Measurements from ENCODE around the gene AKR1C4. TPM values are rescaled to one million over a fixed set of nuclear protein-coding genes. Genes with fewer than 3 reads are reported as not detected.
A peak's percentile ranks its signal among the peaks of the same experiment; 100 is the strongest.
"Not testable (repeated sequence)": the region's sequence is repeated elsewhere in the genome, so short reads cannot be mapped to it uniquely, and the experiment has no call there.

The AKR1C4 gene
- total RNA-seq, 4 donors from 2014 or later = 0.35 TPM; not detected in 3

DNA sequence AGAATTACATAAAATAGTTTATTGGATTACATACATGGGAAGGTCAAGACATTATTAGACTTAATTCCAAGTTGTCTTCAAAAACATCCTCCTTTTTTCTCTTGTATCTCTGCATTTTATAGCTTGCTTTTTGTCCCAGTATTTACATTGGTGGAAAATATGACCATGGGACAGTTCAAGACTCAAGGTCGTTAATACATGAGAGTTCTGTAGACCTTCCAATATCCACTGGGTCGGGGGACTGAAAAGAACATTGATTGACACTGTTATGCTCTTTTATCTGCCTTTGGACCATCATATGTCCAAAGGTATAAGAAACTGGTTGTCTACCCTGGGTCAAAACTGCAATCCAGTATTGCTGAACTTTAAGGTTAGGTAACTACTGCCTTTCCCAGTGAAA is 36.7 kb downstream of the AKR1C4 start:
- no peaks in the 10 kb centered on the region for H3K27me3 ChIP-seq
- ATAC-seq (no peak), DNase-seq (no peak)
- no peak overlapping the region for H3K27ac ChIP-seq
- no peaks in the 10 kb centered on the region for H3K36me3 ChIP-seq
- no peak overlapping the region for H3K4me3 ChIP-seq
- no peaks in the 10 kb centered on the region for H3K4me1 ChIP-seq
- in situ Hi-C loops (cut with MboI; ENCODE audit: low sequenced_read_pairs in 4 of 4) = no loop called here
- intact Hi-C loops (cut with DNase I; ENCODE audit: low total_unique reads) = no loop called here
- no peaks in the 10 kb centered on the region for H3K9me3 ChIP-seq
- TF ChIP-seq, protein P1, sequence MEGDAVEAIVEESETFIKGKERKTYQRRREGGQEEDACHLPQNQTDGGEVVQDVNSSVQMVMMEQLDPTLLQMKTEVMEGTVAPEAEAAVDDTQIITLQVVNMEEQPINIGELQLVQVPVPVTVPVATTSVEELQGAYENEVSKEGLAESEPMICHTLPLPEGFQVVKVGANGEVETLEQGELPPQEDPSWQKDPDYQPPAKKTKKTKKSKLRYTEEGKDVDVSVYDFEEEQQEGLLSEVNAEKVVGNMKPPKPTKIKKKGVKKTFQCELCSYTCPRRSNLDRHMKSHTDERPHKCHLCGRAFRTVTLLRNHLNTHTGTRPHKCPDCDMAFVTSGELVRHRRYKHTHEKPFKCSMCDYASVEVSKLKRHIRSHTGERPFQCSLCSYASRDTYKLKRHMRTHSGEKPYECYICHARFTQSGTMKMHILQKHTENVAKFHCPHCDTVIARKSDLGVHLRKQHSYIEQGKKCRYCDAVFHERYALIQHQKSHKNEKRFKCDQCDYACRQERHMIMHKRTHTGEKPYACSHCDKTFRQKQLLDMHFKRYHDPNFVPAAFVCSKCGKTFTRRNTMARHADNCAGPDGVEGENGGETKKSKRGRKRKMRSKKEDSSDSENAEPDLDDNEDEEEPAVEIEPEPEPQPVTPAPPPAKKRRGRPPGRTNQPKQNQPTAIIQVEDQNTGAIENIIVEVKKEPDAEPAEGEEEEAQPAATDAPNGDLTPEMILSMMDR (IDR thresholded peaks at IDR 0.05 in 4 of 5, conservative IDR thresholded peaks at IDR 0.05 in 1 of 5) = no peak
- no peak for TF ChIP-seq POLR2A (IDR thresholded peaks at IDR 0.05)

DNA sequence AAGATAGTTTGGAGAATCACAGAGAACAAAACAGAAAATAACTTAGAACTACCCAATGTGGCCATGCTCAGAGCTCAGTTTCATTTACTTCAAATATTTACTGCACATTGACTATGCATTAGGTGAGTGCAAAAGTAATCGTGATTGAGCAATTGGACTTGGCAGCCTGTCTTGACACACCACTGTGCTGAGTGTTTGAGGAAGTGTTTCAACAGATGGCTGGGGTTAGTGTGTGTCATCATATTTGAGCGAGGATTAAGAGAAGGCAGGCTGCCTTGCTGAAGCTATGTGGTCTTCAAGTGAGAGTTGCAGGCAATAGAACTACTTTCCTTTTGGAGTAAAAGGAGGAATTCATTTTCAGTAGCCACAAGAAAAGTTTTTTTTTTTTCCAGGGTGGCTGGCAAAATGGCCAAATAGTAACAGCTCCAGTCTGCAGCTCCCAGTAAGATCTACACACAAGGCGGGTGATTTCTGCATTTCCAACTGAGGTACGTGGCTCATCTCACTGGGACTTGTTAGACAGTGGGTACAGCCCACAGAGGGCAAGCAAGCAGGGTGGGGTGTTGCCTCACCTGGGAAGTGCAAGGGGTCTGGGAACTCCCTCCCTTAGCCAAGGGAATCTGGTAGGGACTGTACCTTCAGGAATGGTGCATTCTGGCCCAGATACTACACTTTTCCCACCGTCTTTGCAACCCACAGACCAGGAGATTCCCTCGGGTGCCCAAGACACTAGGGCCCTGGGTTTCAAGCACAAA is 37.6 kb downstream of the AKR1C4 start:
- Histone ChIP-seq H3K36me3 (no peaks in the 10 kb centered on the region), H3K27me3 (no peaks in the 10 kb centered on the region), H3K9me3 (no peaks in the 10 kb centered on the region), H3K27ac (no peak overlapping the region), H3K4me1 (no peaks in the 10 kb centered on the region), H3K4me3 (no peak overlapping the region)
- TF ChIP-seq, protein P1 (IDR thresholded peaks at IDR 0.05 in 4 of 5, conservative IDR thresholded peaks at IDR 0.05 in 1 of 5) = no peak
- TF ChIP-seq POLR2A (IDR thresholded peaks at IDR 0.05) = no peak
- intact Hi-C loops (cut with DNase I; ENCODE audit: low total_unique reads) = no loop called here
- in situ Hi-C loops (cut with MboI; ENCODE audit: low sequenced_read_pairs in 4 of 4) = no loop called here
- ATAC-seq = peak in 1 of 2 donors; percentile 55
- peak; percentile 9 to 28 for DNase-seq

DNA sequence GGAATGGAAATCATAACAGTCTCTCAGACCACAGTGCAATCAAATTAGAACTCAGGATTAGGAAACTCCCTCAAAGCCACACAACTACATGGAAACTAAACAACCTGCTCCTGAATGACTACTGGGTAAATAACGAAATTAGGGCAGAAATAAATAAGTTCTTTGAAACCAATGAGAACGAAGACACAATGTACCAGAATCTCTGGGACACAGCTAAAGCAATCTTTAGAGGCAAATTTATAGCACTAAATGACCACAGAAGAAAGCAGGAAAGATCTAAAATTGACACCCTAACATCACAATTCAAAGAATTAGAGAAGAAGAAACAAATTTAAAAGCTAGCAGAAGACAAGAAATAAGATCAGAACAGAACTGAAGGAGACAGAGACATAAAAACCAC is 40.9 kb downstream of the AKR1C4 start:
- H3K4me1 ChIP-seq; H3K36me3 ChIP-seq; in situ Hi-C loops (cut with MboI; ENCODE audit: low sequenced_read_pairs in 4 of 4); DNase-seq; H3K27me3 ChIP-seq; H3K27ac ChIP-seq; H3K9me3 ChIP-seq; H3K4me3 ChIP-seq; intact Hi-C loops (cut with DNase I; ENCODE audit: low total_unique reads); ATAC-seq: not testable (repeated sequence)

DNA sequence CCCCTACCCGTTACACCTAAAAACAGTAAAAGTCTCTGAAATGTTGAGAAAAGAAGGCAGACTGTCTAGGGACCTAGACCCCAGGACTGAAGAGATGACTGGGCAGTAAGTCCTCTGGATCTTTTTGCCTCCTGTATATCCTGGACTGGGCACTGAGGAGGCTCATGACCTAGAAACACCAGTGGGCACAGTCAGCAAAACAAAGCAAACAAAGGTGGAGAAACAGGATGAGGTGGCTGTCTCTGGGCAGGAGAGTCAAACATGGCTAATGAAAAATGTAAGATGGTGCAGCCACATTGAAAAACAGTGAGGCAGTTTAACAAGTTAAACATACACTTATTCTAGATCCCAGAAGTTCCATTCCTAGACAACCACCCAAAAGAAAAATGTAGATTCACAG is 45.9 kb downstream of the AKR1C4 start:
- no peak for ATAC-seq
- H3K27me3 ChIP-seq = no peaks in the 10 kb centered on the region
- H3K9me3 ChIP-seq = no peaks in the 10 kb centered on the region
- no peaks in the 10 kb centered on the region for H3K4me1 ChIP-seq
- in situ Hi-C loops (cut with MboI; ENCODE audit: low sequenced_read_pairs in 4 of 4) = no loop called here
- intact Hi-C loops (cut with DNase I; ENCODE audit: low total_unique reads) = no loop called here
- no peak overlapping the region for H3K4me3 ChIP-seq
- no peaks in the 10 kb centered on the region for H3K36me3 ChIP-seq
- H3K27ac ChIP-seq = no peak overlapping the region
- no peak for DNase-seq
- no peak for TF ChIP-seq POLR2A (IDR thresholded peaks at IDR 0.05)
- TF ChIP-seq, protein P1 (IDR thresholded peaks at IDR 0.05 in 4 of 5, conservative IDR thresholded peaks at IDR 0.05 in 1 of 5) = no peak

DNA sequence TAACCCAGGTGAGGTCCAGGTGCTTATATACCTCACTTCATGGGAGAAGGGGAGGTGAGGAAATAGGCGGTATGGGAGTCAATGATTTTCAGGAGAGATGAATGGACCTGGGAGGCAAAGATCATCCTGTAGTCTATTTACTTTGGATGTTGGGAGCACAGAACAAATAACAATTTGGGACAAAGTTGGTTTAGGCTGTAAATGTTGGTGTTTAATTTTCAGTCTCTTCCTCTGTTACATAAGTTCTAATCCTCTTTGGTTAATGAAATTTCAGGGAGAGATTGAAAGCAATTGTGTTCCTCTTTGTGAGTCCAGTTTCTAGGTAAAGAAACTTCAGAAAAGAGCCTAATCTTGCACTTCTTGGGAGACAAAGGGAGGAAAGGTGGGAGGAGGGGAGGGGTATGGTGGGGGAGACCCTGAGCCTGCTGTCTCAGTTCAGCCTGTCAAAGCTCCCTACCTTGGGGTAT is 46.9 kb downstream of the AKR1C4 start:
- in situ Hi-C loops (cut with MboI; ENCODE audit: low sequenced_read_pairs in 4 of 4) = no loop called here
- ATAC-seq (no peak), DNase-seq (no peak)
- Histone ChIP-seq H3K9me3 (no peaks in the 10 kb centered on the region), H3K36me3 (no peaks in the 10 kb centered on the region), H3K27me3 (no peaks in the 10 kb centered on the region), H3K27ac (no peak overlapping the region), H3K4me1 (no peaks in the 10 kb centered on the region), H3K4me3 (no peak overlapping the region)
- intact Hi-C loops (cut with DNase I; ENCODE audit: low total_unique reads) = no loop called here
- TF ChIP-seq, protein P1 (IDR thresholded peaks at IDR 0.05 in 4 of 5, conservative IDR thresholded peaks at IDR 0.05 in 1 of 5) = no peak
- TF ChIP-seq POLR2A (IDR thresholded peaks at IDR 0.05) = no peak

All from gastrocnemius medialis (tissue), 4 donors.